Stomach (tissue), 9 donors: ENCODE data around the gene GPR68. TPM values are rescaled to one million over a fixed set of nuclear protein-coding genes. Genes with fewer than 3 reads are reported as not detected.

ENCODE experiments used
- DNase-seq, 2 donors: peaks; one replicate each; pipeline versions ENCODE4 v3.0.0 to v3.0.0-alpha.2; 2013 to 2019
- H3K27ac ChIP-seq, 5 donors: fragments of 200-600 bp in 4 of 5; sonication (generic) in 4 of 5; one replicate each; pipeline ENCODE4 v1.5.1; 2013 to 2019; ENCODE audit warnings: mild to moderate bottlenecking in 1 of 5, moderate library complexity in 1 of 5
- H3K27me3 ChIP-seq, 3 donors: fragments of 200-600 bp; sonication (generic); one replicate each; pipeline ENCODE4 v1.5.1; 2017 to 2019; ENCODE audit warnings: mixed run types in 1 of 3
- H3K36me3 ChIP-seq, 4 donors: fragments of 200-600 bp; sonication (generic); 1 replicate in 3 of 4; 2 replicates in 1 of 4; pipeline ENCODE4 v1.5.1; 2016 to 2019
- H3K4me1 ChIP-seq, 4 donors: fragments of 200-600 bp; sonication (generic); one replicate each; pipeline ENCODE4 v1.5.1; 2016 to 2019
- H3K4me3 ChIP-seq, 4 donors: fragments of 200-600 bp; sonication (generic) in 3 of 4; one replicate each; pipeline ENCODE4 v1.5.1; 2016 to 2019; ENCODE audit warnings: mild to moderate bottlenecking in 1 of 4
- H3K9me3 ChIP-seq, 4 donors: fragments of 200-600 bp; sonication (generic); one replicate each; pipeline ENCODE4 v1.5.1; 2016 to 2019
- EP300 ChIP-seq: sonication (generic); formaldehyde crosslinking; IDR thresholded peaks from one replicate; pipeline ENCODE4 v1.6.1; 2017; ENCODE audit warnings: antibody characterized with exemption
- POLR2A ChIP-seq, 4 donors: fragments of 450-650 bp; IDR thresholded peaks; one replicate each; pipeline ENCODE4 v1.6.1; 2016; ENCODE audit warnings: antibody characterized with exemption in 4 of 4, control low read depth in 2 of 4, mild to moderate bottlenecking in 1 of 4, moderate library complexity in 1 of 4
- POLR2AphosphoS5 ChIP-seq, 3 donors: sonication (generic); formaldehyde crosslinking; IDR thresholded peaks; one replicate each; pipeline ENCODE4 v1.6.1; 2016; ENCODE audit warnings: antibody characterized with exemption in 3 of 3
- WGBS, 5 donors: extraction: QIAGEN DNeasy Blood & Tissue Kit in 3 of 5; methylation state at CpG; one replicate each; pipeline versions ENCODE4 v1.1.5 to v1.1.7; 2013 to 2018; 5-methylcytosine and 5-hydroxymethylcytosine counted together
- intact Hi-C: fragments of 100-400 bp; cut with DNase I; formaldehyde crosslinking; loops from one replicate; pipeline ENCODE4 v1.15.1; 2023; ENCODE audit warnings: low total_unique reads
- polyA plus RNA-seq, 3 donors: library from polyadenylated mRNA; stranded (reverse); fragments of 200-250 nt; gene quantifications; one replicate each; pipeline ENCODE4 v1.2.3, GENCODE V29; 2013
- total RNA-seq, 5 donors: library from RNA; depleted of rRNA; stranded (reverse); fragments of >200 nt; gene quantifications; one replicate each; pipeline versions ENCODE4 v1.1.0 to v1.2.3, GENCODE V29; 2014 to 2016
- TF ChIP-seq, protein P1 (sequence below), 7 experiments: fragments of 450-650 bp in 4 of 7; fragments of 200-600 bp in 3 of 7; sonication (generic) in 3 of 7; IDR thresholded peaks; one replicate each; pipeline ENCODE4 v1.5.1; 2016 to 2019; ENCODE audit warnings: antibody characterized with exemption in 7 of 7, control low read depth in 2 of 7, mild to moderate bottlenecking in 1 of 7
- donor health status: healthy with polysubstance abuse.
- donor health status: Bipolar disorder and iron deficiency.
- donor health status: healthy.

GPR68 gene
- total and polyA plus RNA-seq, 8 donors, result 1.9 to 19.3 (median 9.0) TPM; not detected in 2

DNA sequence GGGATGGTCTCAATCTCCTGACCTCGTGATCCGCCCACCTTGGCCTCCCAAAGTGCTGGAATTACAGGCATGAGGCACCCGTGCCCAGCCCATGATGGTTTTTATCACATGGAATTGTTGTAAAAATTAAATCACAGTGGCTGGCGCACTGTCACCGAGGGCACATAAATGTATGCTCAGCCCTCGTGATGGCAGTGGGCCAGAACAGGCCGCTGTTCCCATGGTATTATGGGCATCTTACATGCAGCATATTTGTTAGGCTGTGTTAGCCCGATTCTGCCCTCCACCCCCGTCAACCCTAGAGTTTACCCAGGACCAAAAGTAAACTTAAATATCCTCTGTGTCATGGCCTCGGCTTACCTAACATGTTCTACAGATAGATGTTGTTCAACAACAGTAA is 48.6 kb downstream of the GPR68 start:
- H3K27ac ChIP-seq, result no peak overlapping the region
- H3K27me3 ChIP-seq, result no peaks in the 10 kb centered on the region
- intact Hi-C loops, result no loop called here
- TF ChIP-seq POLR2A (IDR thresholded peaks at IDR 0.05) (no peak), EP300 (no peak), POLR2AphosphoS5 (IDR thresholded peaks at IDR 0.05) (no peak)
- TF ChIP-seq, protein P1, sequence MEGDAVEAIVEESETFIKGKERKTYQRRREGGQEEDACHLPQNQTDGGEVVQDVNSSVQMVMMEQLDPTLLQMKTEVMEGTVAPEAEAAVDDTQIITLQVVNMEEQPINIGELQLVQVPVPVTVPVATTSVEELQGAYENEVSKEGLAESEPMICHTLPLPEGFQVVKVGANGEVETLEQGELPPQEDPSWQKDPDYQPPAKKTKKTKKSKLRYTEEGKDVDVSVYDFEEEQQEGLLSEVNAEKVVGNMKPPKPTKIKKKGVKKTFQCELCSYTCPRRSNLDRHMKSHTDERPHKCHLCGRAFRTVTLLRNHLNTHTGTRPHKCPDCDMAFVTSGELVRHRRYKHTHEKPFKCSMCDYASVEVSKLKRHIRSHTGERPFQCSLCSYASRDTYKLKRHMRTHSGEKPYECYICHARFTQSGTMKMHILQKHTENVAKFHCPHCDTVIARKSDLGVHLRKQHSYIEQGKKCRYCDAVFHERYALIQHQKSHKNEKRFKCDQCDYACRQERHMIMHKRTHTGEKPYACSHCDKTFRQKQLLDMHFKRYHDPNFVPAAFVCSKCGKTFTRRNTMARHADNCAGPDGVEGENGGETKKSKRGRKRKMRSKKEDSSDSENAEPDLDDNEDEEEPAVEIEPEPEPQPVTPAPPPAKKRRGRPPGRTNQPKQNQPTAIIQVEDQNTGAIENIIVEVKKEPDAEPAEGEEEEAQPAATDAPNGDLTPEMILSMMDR (IDR thresholded peaks at IDR 0.05), result no peak
- peaks cover 58 to 100% (median 97%) of the 10 kb centered on the region in 4 donors for H3K36me3 ChIP-seq
- no peak for DNase-seq
- no peaks in the 10 kb centered on the region for H3K4me1 ChIP-seq
- 75 to 86% (median 83%) methylated on average over 10 of the region's 10 CpGs for WGBS, 5 donors
- peaks cover 0 to 5% (median 0%) of the 10 kb centered on the region in 4 donors for H3K9me3 ChIP-seq
- H3K4me3 ChIP-seq, result no peak overlapping the region

DNA sequence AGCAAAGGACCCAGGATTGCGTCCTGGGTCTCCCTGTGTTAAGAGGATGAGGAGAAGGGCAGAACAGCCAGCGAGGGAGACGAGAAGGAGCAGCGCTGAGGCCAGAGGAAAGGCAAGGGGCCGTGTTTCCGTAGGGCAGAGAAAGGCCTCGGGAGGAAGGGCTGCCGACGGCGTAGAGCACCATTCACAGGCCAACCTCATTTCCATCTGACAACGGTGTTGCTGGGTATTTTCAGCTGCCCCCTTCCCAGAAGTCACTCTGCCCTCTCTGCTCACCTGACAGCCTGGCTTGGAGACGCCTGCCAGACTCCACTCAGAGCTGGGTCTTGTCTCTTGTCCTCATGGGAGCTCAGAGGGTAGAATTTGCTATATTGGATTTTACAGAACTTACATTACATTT is 51.4 kb downstream of the GPR68 start:
- TF ChIP-seq POLR2AphosphoS5 (IDR thresholded peaks at IDR 0.05), result no peak
- TF ChIP-seq, protein P1 (IDR thresholded peaks at IDR 0.05), result no peak
- TF ChIP-seq EP300, result no peak
- TF ChIP-seq POLR2A (IDR thresholded peaks at IDR 0.05), result no peak
- intact Hi-C loops, result no loop called here

DNA sequence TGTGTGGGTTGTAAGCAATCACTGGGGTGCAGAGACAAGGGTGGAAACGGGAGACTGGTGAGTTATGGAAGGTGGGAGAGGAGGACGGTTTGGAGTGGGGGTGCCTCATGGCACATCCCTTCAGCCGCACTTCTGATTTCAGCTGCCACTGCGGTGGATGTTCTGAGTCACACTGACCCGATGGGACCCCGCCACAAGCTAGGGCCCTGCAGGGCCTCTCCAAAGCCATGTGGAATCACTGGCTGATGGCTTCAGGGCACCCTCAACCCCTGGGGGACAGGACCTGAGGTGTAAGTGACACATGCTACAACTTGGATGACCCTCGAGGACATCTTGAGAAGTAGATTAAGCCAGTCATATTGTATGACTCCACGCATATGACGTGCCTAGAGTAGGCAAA is 53.7 kb downstream of the GPR68 start:
- TF ChIP-seq, protein P1 (IDR thresholded peaks at IDR 0.05), result no peak
- no peak for TF ChIP-seq POLR2AphosphoS5 (IDR thresholded peaks at IDR 0.05)
- TF ChIP-seq EP300, result no peak
- no peak for TF ChIP-seq POLR2A (IDR thresholded peaks at IDR 0.05)
- H3K4me3 ChIP-seq, result no peak overlapping the region
- no peaks in the 10 kb centered on the region for H3K4me1 ChIP-seq
- no peaks in the 10 kb centered on the region for H3K9me3 ChIP-seq
- intact Hi-C loops, result no loop called here
- 86 to 96% (median 95%) methylated on average over 9 of the region's 9 CpGs for WGBS, 5 donors
- DNase-seq, result no peak
- no peak overlapping the region for H3K27ac ChIP-seq
- no peaks in the 10 kb centered on the region for H3K27me3 ChIP-seq
- peaks cover 54 to 99% (median 97%) of the 10 kb centered on the region in 4 donors for H3K36me3 ChIP-seq

More for the DNA sequence above, 51.4 kb downstream of the GPR68 start:
- Histone ChIP-seq H3K9me3 (no peaks in the 10 kb centered on the region), H3K4me3 (no peak overlapping the region), H3K27ac (no peak overlapping the region), H3K36me3 (peaks cover 54 to 99% (median 97%) of the 10 kb centered on the region in 4 donors), H3K4me1 (no peaks in the 10 kb centered on the region), H3K27me3 (no peaks in the 10 kb centered on the region)
- WGBS, 5 donors, result 86 to 91% (median 87%) methylated on average over 12 of the region's 12 CpGs
- no peak for DNase-seq

GRCh38 chr14:91187271-91187670 is 57.2 kb downstream of the GPR68 start:
- TF ChIP-seq, protein P1 (IDR thresholded peaks at IDR 0.05), result no peak
- no peak for TF ChIP-seq POLR2AphosphoS5 (IDR thresholded peaks at IDR 0.05)
- TF ChIP-seq EP300, result no peak
- no peak for TF ChIP-seq POLR2A (IDR thresholded peaks at IDR 0.05)
- Histone ChIP-seq H3K4me3 (no peak overlapping the region), H3K27me3 (no peaks in the 10 kb centered on the region), H3K36me3 (peaks cover 69 to 100% (median 98%) of the 10 kb centered on the region in 4 donors), H3K9me3 (no peaks in the 10 kb centered on the region), H3K4me1 (no peaks in the 10 kb centered on the region), H3K27ac (no peak overlapping the region)
- DNase-seq, result no peak
- intact Hi-C loops, result no loop called here
- WGBS, 5 donors, result 96 to 97% (median 97%) methylated on average over 8 to 13 of the region's 13 CpGs
